Activated gamma-delta T cell (primary cell): ENCODE results near the gene TJP1.
"Not testable (repeated sequence)": the region's sequence is repeated elsewhere in the genome, so short reads cannot be mapped to it uniquely, and the experiment has no call there.

Experiments
- DNase-seq: peaks from one replicate; lab custom pipeline; 2025; lab: John Stamatoyannopoulos, UW

TJP1 gene

GRCh38 chr15:29681166-29681845 is 141.0 kb downstream of the TJP1 start:
- no peak for DNase-seq

GRCh38 chr15:29680465-29681165 is 141.7 kb downstream of the TJP1 start:
- DNase-seq: no peak

- DNase-seq: no peak
Measured at GRCh38 chr15:29678504-29679034, 143.7 kb downstream of the TJP1 start.

GRCh38 chr15:29677871-29678461 is 144.3 kb downstream of the TJP1 start:
- DNase-seq: no peak

GRCh38 chr15:29677455-29677854 is 144.8 kb downstream of the TJP1 start:
- DNase-seq: no peak

GRCh38 chr15:29676961-29677402 is 145.3 kb downstream of the TJP1 start:
- no peak for DNase-seq

GRCh38 chr15:29676374-29676960 is 145.8 kb downstream of the TJP1 start:
- not testable (repeated sequence) for DNase-seq

GRCh38 chr15:29675791-29676301 is 146.4 kb downstream of the TJP1 start:
- DNase-seq: no peak

GRCh38 chr15:29674661-29675533 is 147.4 kb downstream of the TJP1 start:
- DNase-seq: no peak

- no peak for DNase-seq
Measured at GRCh38 chr15:29672923-29673809, 149.1 kb downstream of the TJP1 start.

GRCh38 chr15:29672446-29672845 is 149.8 kb downstream of the TJP1 start:
- DNase-seq: no peak

- DNase-seq: not testable (repeated sequence)
Measured at GRCh38 chr15:29672046-29672445, 150.2 kb downstream of the TJP1 start.

- no peak for DNase-seq
Measured at GRCh38 chr15:29670998-29671981, 151.0 kb downstream of the TJP1 start.

- no peak for DNase-seq
Measured at GRCh38 chr15:29670266-29670665, 152.0 kb downstream of the TJP1 start.

- DNase-seq: no peak
Measured at GRCh38 chr15:29669823-29670222, 152.4 kb downstream of the TJP1 start.

- no peak for DNase-seq
Measured at GRCh38 chr15:29668120-29668602, 154.1 kb downstream of the TJP1 start.

- DNase-seq: no peak
Measured at GRCh38 chr15:29666241-29666640, 156.0 kb downstream of the TJP1 start.

GRCh38 chr15:29665444-29666003 is 156.7 kb downstream of the TJP1 start:
- DNase-seq: no peak
